Tibial nerve (tissue), 4 donors: ENCODE data around the gene COPE. TPM values are rescaled to one million over a fixed set of nuclear protein-coding genes. Genes with fewer than 3 reads are reported as not detected.
"Not testable (repeated sequence)": the region's sequence is repeated elsewhere in the genome, so short reads cannot be mapped to it uniquely, and the experiment has no call there.

Experiments
- DNase-seq, 2 donors: peaks; one replicate each; pipeline ENCODE4 v3.0.0-alpha.2; 2019; ENCODE audit warnings: low spot score in 2 of 2
- H3K27ac ChIP-seq, 4 donors: fragments of 200-600 bp; sonication (generic) in 3 of 4; one replicate each; pipeline ENCODE4 v1.5.1; 2017 to 2019; ENCODE audit warnings: mild to moderate bottlenecking in 1 of 4
- H3K27me3 ChIP-seq, 2 donors: fragments of 200-600 bp; sonication (generic) in 1 of 2; one replicate each; pipeline versions ENCODE4 v1.5.1 to v1.6.0; 2017 to 2019
- H3K36me3 ChIP-seq, 3 donors: fragments of 200-600 bp; sonication (generic); one replicate each; pipeline ENCODE4 v1.5.1; 2018 to 2019
- H3K4me1 ChIP-seq, 4 donors: fragments of 200-600 bp; sonication (generic) in 3 of 4; one replicate each; pipeline ENCODE4 v1.5.1; 2017 to 2019
- H3K4me3 ChIP-seq, 4 donors: fragments of 200-600 bp; sonication (generic) in 3 of 4; one replicate each; pipeline ENCODE4 v1.5.1; 2017 to 2019; ENCODE audit warnings: mild to moderate bottlenecking in 1 of 4, moderate library complexity in 1 of 4
- H3K9me3 ChIP-seq, 4 donors: fragments of 200-600 bp; sonication (generic) in 3 of 4; one replicate each; pipeline ENCODE4 v1.5.1; 2017 to 2019
- CTCF ChIP-seq, 5 experiments: fragments of 200-600 bp in 3 of 5; fragments of 450-650 bp in 2 of 5; sonication (generic) in 3 of 5; IDR thresholded peaks; one replicate each; pipeline ENCODE4 v1.5.1; 2016 to 2019; ENCODE audit warnings: antibody characterized with exemption in 5 of 5, mild to moderate bottlenecking in 3 of 5, moderate library complexity in 2 of 5
- EP300 ChIP-seq, 2 donors: sonication (generic); formaldehyde crosslinking; IDR thresholded peaks; one replicate each; pipeline ENCODE4 v1.6.1; 2017; ENCODE audit warnings: antibody characterized with exemption in 2 of 2, mild to moderate bottlenecking in 1 of 2
- POLR2A ChIP-seq, 2 donors: fragments of 450-650 bp; IDR thresholded peaks; one replicate each; pipeline ENCODE4 v1.6.1; 2017; ENCODE audit warnings: antibody characterized with exemption in 2 of 2, mild to moderate bottlenecking in 2 of 2, moderate library complexity in 2 of 2
- WGBS, 2 donors: methylation state at CpG; one replicate each; pipeline ENCODE4 v1.1.5; 2018; 5-methylcytosine and 5-hydroxymethylcytosine counted together
- total RNA-seq, 4 donors: library from RNA; depleted of rRNA; stranded (reverse); fragments of >200 nt; gene quantifications; one replicate each; pipeline ENCODE4 v1.1.0, GENCODE V29; 2016

COPE gene
- total RNA-seq, 4 donors from 2014 or later: 151 to 266 (median 183) TPM

GRCh38 chr19:18904334-18905057, 14.7 kb downstream of the COPE start:
- DNase-seq: no peak
- Histone ChIP-seq H3K27me3 (no peaks in the 10 kb centered on the region), H3K4me1 (no peaks in the 10 kb centered on the region), H3K27ac (no peak overlapping the region), H3K9me3 (no peaks in the 10 kb centered on the region), H3K4me3 (no peak overlapping the region), H3K36me3 (peaks cover 0 to 96% (median 14%) of the 10 kb centered on the region in 3 donors)
- WGBS, 2 donors: 82 to 89% methylated on average over 15 to 22 of the region's 25 CpGs
- TF ChIP-seq CTCF (IDR thresholded peaks at IDR 0.05) (no peak), POLR2A (IDR thresholded peaks at IDR 0.05) (no peak), EP300 (IDR thresholded peaks at IDR 0.05) (no peak)

- 84 to 86% methylated on average over 23 to 27 of the region's 29 CpGs for WGBS, 2 donors
- H3K4me1 ChIP-seq: peaks cover 0 to 4% (median 0%) of the 10 kb centered on the region in 4 donors
- no peaks in the 10 kb centered on the region for H3K27me3 ChIP-seq
- H3K36me3 ChIP-seq: peaks cover 0 to 98% (median 15%) of the 10 kb centered on the region in 3 donors
- H3K4me3 ChIP-seq: no peak overlapping the region
- H3K27ac ChIP-seq: no peak overlapping the region
- DNase-seq: no peak
- no peak for TF ChIP-seq CTCF (IDR thresholded peaks at IDR 0.05)
- TF ChIP-seq POLR2A (IDR thresholded peaks at IDR 0.05): no peak
- TF ChIP-seq EP300 (IDR thresholded peaks at IDR 0.05): no peak
- H3K9me3 ChIP-seq: no peaks in the 10 kb centered on the region
These were observed 15.8 kb downstream of the COPE start for GRCh38 chr19:18903156-18904037.

- peaks cover 0 to 92% (median 15%) of the 10 kb centered on the region in 3 donors for H3K36me3 ChIP-seq
- WGBS, 2 donors: 96 to 98% methylated on average over 5 of the region's 5 CpGs
- DNase-seq: not testable (repeated sequence)
These were observed 16.7 kb downstream of the COPE start for GRCh38 chr19:18902519-18902918.

GRCh38 chr19:18901491-18901890, 17.7 kb downstream of the COPE start:
- Histone ChIP-seq H3K9me3 (no peaks in the 10 kb centered on the region), H3K4me1 (peaks cover 0 to 13% (median 1%) of the 10 kb centered on the region in 4 donors), H3K36me3 (peaks cover 0 to 82% (median 8%) of the 10 kb centered on the region in 3 donors), H3K27me3 (peaks cover 0 to 4% of the 10 kb centered on the region in 2 donors), H3K27ac (no peak overlapping the region), H3K4me3 (no peak overlapping the region)
- no peak for DNase-seq
- WGBS, 2 donors: 91 to 96% methylated on average over 6 to 7 of the region's 7 CpGs
- TF ChIP-seq CTCF (IDR thresholded peaks at IDR 0.05) (no peak), POLR2A (IDR thresholded peaks at IDR 0.05) (no peak), EP300 (IDR thresholded peaks at IDR 0.05) (no peak)

More at GRCh38 chr19:18902519-18902918, 16.7 kb downstream of the COPE start:
- H3K4me3 ChIP-seq, H3K4me1 ChIP-seq, H3K27ac ChIP-seq, H3K9me3 ChIP-seq, H3K27me3 ChIP-seq: not testable (repeated sequence)

GRCh38 chr19:18900700-18901481, 18.3 kb downstream of the COPE start:
- Histone ChIP-seq H3K36me3 (peaks cover 0 to 76% (median 5%) of the 10 kb centered on the region in 3 donors), H3K27me3 (peaks cover 0 to 7% of the 10 kb centered on the region in 2 donors)

More at GRCh38 chr19:18900700-18901481, 18.3 kb downstream of the COPE start:
- Histone ChIP-seq H3K4me1 (peaks cover 0 to 17% (median 5%) of the 10 kb centered on the region in 4 donors), H3K27ac (no peak overlapping the region), H3K4me3 (no peak overlapping the region), H3K9me3 (no peaks in the 10 kb centered on the region)
- TF ChIP-seq CTCF (IDR thresholded peaks at IDR 0.05): no peak
- TF ChIP-seq EP300 (IDR thresholded peaks at IDR 0.05): no peak
- TF ChIP-seq POLR2A (IDR thresholded peaks at IDR 0.05): no peak
- DNase-seq: no peak
- WGBS, 2 donors: 90 to 91% methylated on average over 9 to 15 of the region's 17 CpGs
